ENCODE results near the gene PCBP3. TPM values are rescaled to one million over a fixed set of nuclear protein-coding genes. Genes with fewer than 3 reads are reported as not detected.

Gene PCBP3
- total RNA-seq, 1 experiment from 2014 or later, result 10.9 TPM

- Histone ChIP-seq H3K56ac (ENCODE audit: insufficient read length, low read depth, low read length) (no peak overlapping the region), H3K23ac (ENCODE audit: insufficient read length, low read depth, low read length) (no peak overlapping the region), H2BK12ac (ENCODE audit: insufficient read length, low read depth, low read length) (no peak overlapping the region), H2AFZ (ENCODE audit: low read length) (no peak overlapping the region), H3K4ac (ENCODE audit: low read depth, low read length) (no peak overlapping the region), H4K20me1 (ENCODE audit: control insufficient read depth, insufficient read depth, insufficient read length) (no peaks in the 10 kb centered on the region), H3K18ac (ENCODE audit: insufficient read length, low read depth, low read length) (no peak overlapping the region), H3K23me2 (ENCODE audit: insufficient read length, low read depth, low read length, poor library complexity, severe bottlenecking) (peaks cover 3% of the 10 kb centered on the region), H4K91ac (ENCODE audit: insufficient read length, low read depth, low read length) (no peak overlapping the region), H3K79me2 (ENCODE audit: insufficient read depth, low read length) (no peaks in the 10 kb centered on the region), H3K9ac (ENCODE audit: extremely low read depth, insufficient read length, low read length) (no peak overlapping the region), H3K4me1 (ENCODE audit: insufficient read depth, low read length) (0 out of 2 replicates have a peak, but pooled peaks cover 3% of the 10 kb centered on the region), H3T11ph (ENCODE audit: low read length) (no peak overlapping the region), H3K79me1 (ENCODE audit: insufficient read depth, low read depth, low read length, poor library complexity, severe bottlenecking) (no peaks in the 10 kb centered on the region), H3K27ac (ENCODE audit: insufficient read length, low read depth, low read length) (no peak overlapping the region), H3K9me3 (ENCODE audit: control insufficient read depth, low read depth, low read length) (no peaks in the 10 kb centered on the region), H2BK20ac (ENCODE audit: low read depth, low read length, poor library complexity, severe bottlenecking) (no peak overlapping the region), H4K8ac (replicated peaks; ENCODE audit: insufficient read length, low read depth, low read length) (no peak overlapping the region), H2AK5ac (ENCODE audit: insufficient read length, low read length) (no peak overlapping the region), H2BK15ac (ENCODE audit: low read depth, low read length) (no peak overlapping the region), H2BK120ac (ENCODE audit: low read depth, low read length, poor library complexity, severe bottlenecking) (no peak overlapping the region), H3K4me2 (ENCODE audit: insufficient read depth, insufficient read length, low read length) (no peak overlapping the region), H2BK5ac (ENCODE audit: insufficient read length, low read length) (no peak overlapping the region), H3K14ac (ENCODE audit: insufficient read depth, low read length) (no peak overlapping the region), H4K5ac (ENCODE audit: insufficient read length, low read depth, low read length) (no peak overlapping the region), H3K27me3 (ENCODE audit: insufficient read depth, low read length) (no peaks in the 10 kb centered on the region)
- Mint-ChIP-seq H3K27ac (no peak overlapping the region), H3K4me3 (no peak overlapping the region), H3K36me3 (ENCODE audit: insufficient read depth in 1 of 3, low read depth in 3 of 3) (no peaks in the 10 kb centered on the region), H3K27me3 (ENCODE audit: low read depth) (no peaks in the 10 kb centered on the region), H3K9me3 (no peaks in the 10 kb centered on the region), H3K4me1 (peaks cover 0 to 6% of the 10 kb centered on the region in 2 experiments)
- TF ChIP-seq CTCF (conservative IDR thresholded peaks at IDR 0.05), result no peak
- WGBS (ENCODE audit: extremely low coverage, insufficient read length, low lambda C conversion rate), result no CpG with 5 or more reads among the region's 13 CpGs
- no peak for DNase-seq
Measured at GRCh38 chr21:45704311-45705108, 61.0 kb downstream of the PCBP3 start.
